ENCODE measurements around the gene GPRC5C. TPM values are rescaled to one million over a fixed set of nuclear protein-coding genes. Genes with fewer than 3 reads are reported as not detected.

GPRC5C gene
- total and polyA plus RNA-seq, 9 of the 15 experiments (the other 6 are each of a cell fraction or from before 2014, with no cell fraction given), result 0.28 to 9.0 (median 4.1) TPM

GRCh38 chr17:74454197-74455024 is 22.5 kb downstream of the GPRC5C start (continued):
- TF ChIP-seq BRD9 (IDR thresholded peaks at IDR 0.05; ENCODE audit: low read depth, partially characterized antibody) (no peak), HOXB6 (CRISPR knock-in tag; IDR thresholded peaks at IDR 0.05; ENCODE audit: borderline replicate concordance) (no peak), ZZZ3 (IDR thresholded peaks at IDR 0.05) (no peak), ZBTB9 (CRISPR knock-in tag; IDR thresholded peaks at IDR 0.05) (peak; percentile 49; the same call in 1 of the 2 replicates), PTRF (tag; IDR thresholded peaks at IDR 0.05) (no peak), ZNF695 (CRISPR knock-in tag; IDR thresholded peaks at IDR 0.05) (no peak)

- H3K4me2 ChIP-seq (ENCODE audit: insufficient read depth, low read length), result no peak overlapping the region
- WGBS (ENCODE audit: insufficient coverage, low coverage, missing lambda C conversion rate), result 66% methylated on average over 10 of the region's 15 CpGs
- H3K4me1 ChIP-seq (replicated peaks in 1 of 2; ENCODE audit: control insufficient read depth in 2 of 2, insufficient read depth in 2 of 2, low read length in 2 of 2), result peaks cover 15 to 22% of the 10 kb centered on the region in 2 experiments; a peak in 4 of 5 replicates
- H3K79me2 ChIP-seq (ENCODE audit: control insufficient read depth, insufficient read depth, low read length), result no peaks in the 10 kb centered on the region
- BruUV-seq (replicated peaks), result no TSS peak
- ChIA-PET CTCF (ENCODE audit: low intra/inter-chr PET ratio) (interaction anchor here (1.4 to 3.6 kb wide), 2 partner anchors 75 kb away, joined by 4 to 61 read pairs; no protein-coding TSS in a partner anchor), POLR2A (interaction anchor here (0.6 to 0.7 kb wide), 2 partner anchors 192 to 592 kb away, joined by 3 to 4 read pairs; partner anchors contain the start of genes ATP5PD and KCTD2)
- no peak for FAIRE-seq
- in situ Hi-C loops (cut with MboI), result no loop called here
- peak overlapping the region in 1 of 2 experiments; percentile 92; a peak in 2 of 4 replicates for H3K9ac ChIP-seq (ENCODE audit: insufficient read depth in 1 of 2, low read depth in 2 of 2, low read length in 2 of 2)
- peak; percentile 63 for TF ChIP-seq PRDM10 (IDR thresholded peaks at IDR 0.05; ENCODE audit: partially characterized antibody)
- TF ChIP-seq ARID2 (IDR thresholded peaks at IDR 0.05), result no peak
- no peak for TF ChIP-seq PHB (CRISPR knock-in tag; IDR thresholded peaks at IDR 0.05)
- intact Hi-C loops (cut with micrococcal nuclease), result no loop called here
- H3K36me3 ChIP-seq (ENCODE audit: control insufficient read depth, insufficient read depth, low read length), result no peaks in the 10 kb centered on the region
- DNase-seq (ENCODE audit: extremely low read depth in 1 of 4, low spot score in 3 of 4), result no peak
- no peaks in the 10 kb centered on the region for H4K20me1 ChIP-seq (replicated peaks; ENCODE audit: control insufficient read depth, insufficient read depth, low read length)
- H3K27ac ChIP-seq (ENCODE audit: extremely low read depth, low read depth, low read length), result no peak overlapping the region
- no peaks in the 10 kb centered on the region for H3K9me1 ChIP-seq (ENCODE audit: control insufficient read depth, insufficient read depth, low read length)
- no peak overlapping the region for H3K4me3 ChIP-seq
- H3K27me3 ChIP-seq (ENCODE audit: control insufficient read depth in 2 of 2, insufficient read depth in 2 of 2, low read length in 2 of 2), result peaks cover 0 to 27% of the 10 kb centered on the region in 2 experiments; a peak in 3 of 5 replicates
- H2AFZ ChIP-seq (ENCODE audit: low read depth, low read length), result peak overlapping the region; percentile 86; the same call in 1 of the 2 replicates
- ATAC-seq, result no peak
- H3K9me3 ChIP-seq (replicated peaks; ENCODE audit: control insufficient read depth, insufficient read depth, low read depth, low read length), result no peaks in the 10 kb centered on the region
These were observed 23.2 kb downstream of the GPRC5C start for GRCh38 chr17:74455025-74455545.
